HG03066 (cell line): ENCODE results near the gene CLIC2.
"Not testable (repeated sequence)": the region's sequence is repeated elsewhere in the genome, so short reads cannot be mapped to it uniquely, and the experiment has no call there.

Experiments
- ATAC-seq: cut with Tn5 transposase; IDR thresholded peaks from one replicate; pipeline ENCODE4 v1.9.1; 2021; ENCODE audit warnings: low read depth; ENCODE audit not compliant: unreplicated experiment

CLIC2 gene

DNA sequence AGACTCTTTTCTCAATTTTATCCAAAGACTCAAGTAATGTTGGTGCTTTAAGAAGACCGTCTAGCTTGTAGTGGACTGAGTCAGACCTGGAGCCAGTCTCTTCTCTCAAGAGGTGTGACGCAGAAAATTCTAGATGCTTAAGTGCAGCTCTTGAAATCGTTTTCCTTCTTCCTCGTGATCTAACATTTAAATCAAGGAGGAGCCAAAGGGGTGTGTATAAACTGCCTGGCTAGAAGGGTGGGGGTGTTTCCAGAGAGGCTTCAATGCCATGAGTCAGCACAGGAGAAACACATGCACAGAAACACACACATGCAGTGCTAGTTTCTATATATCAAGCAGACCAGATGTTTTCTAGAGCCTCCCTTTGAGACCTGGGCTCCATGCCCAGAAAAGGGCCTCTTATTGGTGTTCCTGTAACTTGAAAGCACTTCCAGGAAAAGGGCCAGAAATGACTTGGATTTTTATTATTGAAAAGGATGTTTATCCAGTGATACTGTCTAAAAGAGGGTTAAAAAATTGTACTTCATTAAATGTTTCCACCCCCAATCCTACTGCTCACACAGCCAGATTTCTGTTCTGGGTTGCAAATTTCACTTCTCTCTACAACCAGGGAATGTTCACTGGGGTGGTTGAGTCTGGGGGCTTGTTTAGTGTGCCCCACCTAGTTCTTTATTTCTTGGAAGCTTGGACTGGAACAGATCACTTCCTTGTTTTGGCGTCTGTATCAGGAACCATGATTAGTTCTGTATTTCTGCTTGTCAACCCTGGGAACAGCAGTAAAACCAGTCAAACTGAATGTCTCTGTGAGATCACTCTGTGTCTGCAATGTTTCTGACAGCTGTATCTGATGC is at the start of gene CLIC2:
TSS of gene CLIC2 (minus strand) at position 129 of the 851 bp plus-strand sequence. CDS start 187 bp downstream, outside the sequence.
- ATAC-seq, result peak; percentile 71

DNA sequence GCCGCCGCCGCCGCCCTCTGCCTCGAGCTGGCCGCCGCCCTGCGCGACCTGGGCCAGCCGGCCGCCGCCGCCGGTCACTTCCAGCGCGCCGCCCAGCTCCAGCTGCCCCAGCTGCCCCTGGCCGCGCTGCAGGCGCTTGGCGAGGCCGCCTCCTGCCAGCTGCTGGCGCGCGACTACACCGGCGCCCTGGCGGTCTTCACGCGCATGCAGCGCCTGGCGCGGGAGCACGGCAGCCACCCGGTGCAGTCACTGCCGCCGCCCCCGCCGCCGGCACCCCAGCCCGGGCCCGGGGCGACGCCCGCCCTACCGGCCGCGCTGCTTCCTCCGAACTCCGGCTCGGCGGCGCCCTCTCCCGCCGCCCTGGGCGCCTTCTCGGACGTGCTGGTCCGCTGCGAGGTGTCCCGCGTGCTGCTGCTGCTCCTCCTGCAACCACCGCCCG is 48.1 kb upstream of the CLIC2 start:
- peak; percentile 46 for ATAC-seq

GRCh38 chrX:155381843-155382528 is 47.6 kb upstream of the CLIC2 start, which contains the start of gene F8A2:
TSS of gene F8A2 (plus strand) at chrX:155382095. CDS start at chrX:155382115, 20 bp downstream.
- ATAC-seq, result peak; percentile 73

DNA sequence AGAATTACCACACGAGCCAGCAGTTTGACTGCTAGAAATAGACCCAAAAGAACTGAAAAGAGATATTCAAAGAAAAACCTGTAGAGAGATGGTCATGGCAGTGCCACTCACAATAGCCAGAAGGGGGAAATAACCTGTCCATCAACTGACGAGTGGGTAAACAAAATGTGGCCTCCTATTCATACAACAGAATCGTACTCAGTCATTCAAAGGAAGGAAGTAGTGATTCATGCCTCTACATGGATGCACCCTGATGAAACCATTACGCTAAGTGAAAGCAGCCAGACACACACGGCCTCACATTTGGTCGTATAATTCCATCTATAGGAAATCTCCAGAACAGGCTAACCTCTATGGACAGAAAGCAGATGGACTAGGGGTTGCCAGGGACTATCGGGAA is 45.4 kb upstream of the CLIC2 start:
- not testable (repeated sequence) for ATAC-seq

- ATAC-seq, result not testable (repeated sequence)
These were observed 39.5 kb upstream of the CLIC2 start for GRCh38 chrX:155373777-155374458.

- ATAC-seq, result not testable (repeated sequence)
These were observed 29.3 kb upstream of the CLIC2 start for GRCh38 chrX:155363712-155364111.

DNA sequence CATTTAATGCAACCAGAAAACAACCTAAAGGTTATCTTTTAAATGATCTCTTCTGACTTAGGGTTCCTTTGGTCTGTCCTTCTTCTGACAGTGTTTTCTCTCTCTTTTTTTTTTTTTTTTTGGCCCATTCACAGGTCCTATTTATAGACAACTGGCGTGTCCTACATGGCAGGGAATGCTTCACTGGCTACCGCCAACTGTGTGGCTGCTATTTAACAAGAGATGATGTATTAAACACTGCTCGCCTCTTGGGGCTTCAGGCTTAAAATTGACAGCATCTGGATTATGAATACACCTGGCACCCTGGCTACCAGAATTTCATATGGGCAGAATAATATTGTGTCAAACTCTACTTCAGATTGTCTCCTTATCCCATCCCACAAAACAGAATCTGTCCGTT is 15.0 kb upstream of the CLIC2 start:
- ATAC-seq, result not testable (repeated sequence)

- not testable (repeated sequence) for ATAC-seq
These were observed 11.3 kb upstream of the CLIC2 start for GRCh38 chrX:155345689-155346088.

GRCh38 chrX:155335337-155335712 is 911 bp upstream of the CLIC2 start:
- not testable (repeated sequence) for ATAC-seq

DNA sequence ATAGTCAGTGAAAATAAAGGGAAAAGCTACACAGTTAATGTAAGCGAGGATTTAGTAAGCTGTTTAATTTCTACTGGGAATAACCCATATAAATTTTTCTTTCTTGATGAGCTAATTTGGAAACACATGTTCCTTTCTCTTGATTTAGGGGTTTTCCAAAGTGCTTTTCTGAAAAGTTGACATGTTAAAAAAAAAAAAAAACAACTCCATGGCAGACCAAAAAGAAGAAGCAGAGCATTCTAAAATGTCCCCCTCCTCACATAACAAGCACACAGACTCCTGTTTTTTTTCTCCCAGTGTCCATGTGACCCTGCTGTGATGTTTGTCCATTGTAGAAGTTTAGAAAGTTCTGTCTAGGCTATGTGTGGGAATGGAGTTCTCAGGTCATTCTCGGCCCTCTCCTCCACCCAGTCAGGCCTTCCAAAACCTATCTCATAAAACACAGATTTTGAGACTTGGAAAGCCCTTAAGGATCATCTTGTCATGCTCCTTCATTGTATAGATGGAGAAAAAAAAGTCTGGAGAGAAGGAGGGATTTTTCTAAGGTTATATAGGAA is 792 bp downstream of the CLIC2 start:
- no peak for ATAC-seq

DNA sequence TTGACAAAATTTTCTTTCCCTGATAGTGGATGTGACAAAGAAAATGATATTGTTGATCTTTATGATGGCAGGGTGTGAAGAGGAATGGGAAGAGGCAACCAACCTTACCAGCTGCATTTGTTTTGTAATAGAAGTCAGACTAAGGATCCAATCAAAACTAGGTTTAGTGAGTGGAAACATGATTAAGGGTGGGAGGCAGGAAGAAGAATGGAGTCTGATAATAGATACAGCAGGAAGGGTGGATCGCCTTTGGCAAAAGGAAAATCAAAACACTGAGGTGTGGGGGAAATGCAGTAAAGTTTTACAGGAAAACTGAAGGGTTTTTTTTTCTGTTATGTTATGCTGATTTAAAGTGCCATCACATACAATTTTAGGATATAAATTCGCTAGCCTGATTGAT is 3.4 kb downstream of the CLIC2 start:
- no peak for ATAC-seq

- ATAC-seq, result no peak
These were observed 5.1 kb downstream of the CLIC2 start for GRCh38 chrX:155329293-155329692.

DNA sequence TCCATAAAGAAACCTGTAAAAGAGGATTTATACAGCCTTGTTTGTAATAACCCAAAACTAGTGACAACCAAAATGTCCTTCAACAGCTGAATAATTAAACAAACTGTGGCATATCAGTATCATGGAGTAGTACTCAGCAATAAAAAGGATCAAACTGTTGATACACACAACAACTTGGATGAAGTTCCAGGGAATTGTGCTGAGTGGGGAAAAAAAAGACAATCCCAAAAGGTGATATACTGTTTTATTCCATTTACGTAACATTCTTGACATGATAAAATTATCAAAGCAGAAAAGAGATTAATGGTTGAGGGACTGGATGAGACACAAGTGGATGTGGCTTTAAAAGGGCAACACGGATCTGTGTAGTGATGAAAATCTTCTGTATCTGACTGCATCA is 7.8 kb downstream of the CLIC2 start:
- no peak for ATAC-seq

DNA sequence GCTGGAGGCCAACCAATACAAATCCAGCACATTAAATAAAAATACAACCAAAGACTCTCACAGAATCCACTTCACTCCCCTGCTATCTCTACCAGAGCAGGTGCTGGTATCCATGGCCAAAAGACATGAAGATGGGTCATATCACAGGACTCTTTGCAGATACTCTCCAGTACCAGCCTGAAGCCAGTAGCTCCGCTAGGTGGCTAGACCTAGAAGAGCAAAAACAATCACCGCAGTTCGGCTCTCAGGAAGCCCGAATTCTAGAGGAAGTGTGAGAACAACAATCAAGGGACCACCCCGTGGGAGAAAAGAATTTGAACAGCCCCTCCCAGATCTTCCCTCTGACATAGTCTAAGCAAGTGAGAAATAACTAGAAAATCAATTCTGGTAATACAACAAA is 20.2 kb downstream of the CLIC2 start:
- no peak for ATAC-seq

GRCh38 chrX:155313766-155314165 is 20.6 kb downstream of the CLIC2 start:
- no peak for ATAC-seq

GRCh38 chrX:155293771-155294170 is 40.6 kb downstream of the CLIC2 start:
- no peak for ATAC-seq

GRCh38 chrX:155279873-155280272 is 54.5 kb downstream of the CLIC2 start:
- ATAC-seq, result no peak

DNA sequence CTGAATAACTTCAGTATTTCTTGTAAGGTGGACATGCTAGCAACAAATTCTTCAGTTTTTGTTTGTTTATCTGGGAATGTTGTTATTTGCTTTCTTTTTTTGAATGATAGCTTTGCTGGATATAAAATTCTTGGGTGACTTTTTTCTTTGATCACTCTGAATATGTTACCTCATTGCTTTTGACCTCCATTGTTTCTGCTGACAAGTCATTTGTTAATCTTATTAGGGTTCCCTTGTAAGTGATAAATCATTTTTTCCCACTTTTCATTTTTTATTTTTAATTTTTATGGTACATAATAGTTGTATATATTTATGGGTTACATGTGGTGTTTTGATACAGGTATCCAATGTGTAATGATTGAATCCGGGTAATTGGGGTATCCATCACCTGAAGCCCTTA is 63.4 kb downstream of the CLIC2 start:
- ATAC-seq, result no peak

GRCh38 chrX:155267995-155268394 is 66.4 kb downstream of the CLIC2 start:
- ATAC-seq, result not testable (repeated sequence)

GRCh38 chrX:155266439-155266838 is 68.0 kb downstream of the CLIC2 start:
- ATAC-seq, result no peak
